Hematopoietic multipotent progenitor cell treated with erythropoietin and hydrocortisone succinate and interleukin-3 and kit ligand, for 8 days (in vitro differentiated cells): ENCODE data around the gene AMPD3.

Source experiments
- DNase-seq: peaks from one replicate; pipeline ENCODE4 v3.0.0-alpha.2; 2015

The AMPD3 gene

DNA sequence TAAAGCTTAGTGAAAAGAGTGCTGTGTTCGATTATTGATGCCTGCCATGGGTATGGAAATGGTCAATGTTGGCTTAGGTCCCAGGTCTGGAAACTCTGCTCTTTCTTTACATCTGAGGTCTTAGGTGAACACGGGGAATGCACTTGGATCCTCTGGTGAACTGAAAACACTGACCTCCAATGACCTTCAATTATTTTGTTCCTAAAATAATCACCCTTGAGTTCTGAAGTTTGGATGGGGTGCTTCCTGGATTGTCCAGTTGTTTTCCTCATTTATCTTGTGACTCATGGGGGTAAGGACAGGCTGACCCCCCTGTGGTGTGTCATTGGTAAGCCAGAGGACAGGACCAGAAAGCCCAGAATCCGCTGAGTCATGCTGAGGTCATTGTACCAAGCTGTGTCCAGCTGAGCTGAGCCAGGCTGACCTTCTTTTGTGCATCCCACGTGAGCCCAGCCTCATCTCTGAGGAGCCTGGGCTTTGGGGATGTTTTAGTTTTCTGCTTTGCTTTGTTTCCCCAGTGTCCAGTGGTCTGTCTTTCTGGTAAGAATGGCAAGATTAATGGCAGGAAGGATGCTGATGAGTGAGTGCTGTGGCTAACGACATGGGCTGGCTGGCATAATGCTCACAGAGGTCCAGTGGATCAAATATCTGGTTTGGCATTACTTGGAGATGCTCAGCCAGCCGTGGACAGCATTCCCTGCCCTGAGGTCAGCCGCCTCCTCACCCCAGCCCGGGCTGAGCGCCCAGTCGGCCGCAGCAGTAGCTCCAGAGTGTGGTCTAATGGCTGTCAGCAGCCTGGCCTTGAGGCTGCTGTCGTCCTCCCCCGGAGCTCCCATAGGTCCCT lies 35.6 kb downstream of the AMPD3 start:
- DNase-seq = no peak

DNA sequence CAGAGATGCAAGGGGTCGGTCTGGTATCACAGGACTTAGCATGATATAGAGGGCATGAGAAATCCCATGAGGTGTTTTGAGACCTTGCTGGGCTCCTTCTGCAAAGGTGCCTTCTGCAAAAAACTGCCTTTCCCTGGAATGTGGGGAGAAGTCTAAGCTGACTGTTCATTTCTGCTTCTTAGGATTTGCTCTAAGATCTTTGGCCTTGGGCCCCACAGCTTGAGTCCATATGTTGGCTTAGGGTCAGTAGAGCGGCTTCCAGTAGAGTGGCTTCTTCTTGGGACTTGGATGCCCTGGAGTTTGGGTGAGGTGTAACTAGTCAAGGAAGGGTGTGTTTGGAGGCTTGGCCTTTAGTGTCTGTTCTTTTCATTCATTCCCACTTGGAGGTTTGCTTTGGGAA lies 37.0 kb downstream of the AMPD3 start:
- DNase-seq = no peak

DNA sequence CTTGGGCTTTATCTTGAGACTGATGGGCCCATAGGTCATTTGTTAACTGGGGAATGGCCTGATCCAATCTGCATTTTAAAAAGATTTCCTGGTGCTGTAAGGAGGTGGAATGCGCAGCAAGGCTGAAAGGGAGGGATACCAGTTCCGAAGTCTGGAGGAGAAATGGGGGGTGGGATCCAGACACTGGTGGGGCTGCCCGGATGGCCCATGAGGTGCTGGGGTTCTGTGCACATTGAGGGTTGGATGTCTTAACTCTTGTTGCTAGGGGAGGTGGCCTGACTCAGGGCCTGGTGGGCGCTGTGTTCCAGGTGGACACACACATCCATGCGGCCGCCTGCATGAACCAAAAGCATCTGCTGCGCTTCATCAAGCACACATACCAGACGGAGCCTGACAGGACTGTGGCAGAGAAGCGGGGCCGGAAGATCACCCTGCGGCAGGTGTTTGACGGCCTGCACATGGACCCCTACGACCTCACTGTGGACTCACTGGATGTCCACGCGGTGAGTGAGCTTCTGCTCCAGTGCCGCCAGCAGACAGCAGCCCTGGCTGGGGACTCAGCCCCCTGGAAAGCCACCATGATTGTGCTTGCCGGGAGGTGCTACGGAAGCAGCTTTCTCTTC lies 38.1 kb downstream of the AMPD3 start:
- DNase-seq = no peak

DNA sequence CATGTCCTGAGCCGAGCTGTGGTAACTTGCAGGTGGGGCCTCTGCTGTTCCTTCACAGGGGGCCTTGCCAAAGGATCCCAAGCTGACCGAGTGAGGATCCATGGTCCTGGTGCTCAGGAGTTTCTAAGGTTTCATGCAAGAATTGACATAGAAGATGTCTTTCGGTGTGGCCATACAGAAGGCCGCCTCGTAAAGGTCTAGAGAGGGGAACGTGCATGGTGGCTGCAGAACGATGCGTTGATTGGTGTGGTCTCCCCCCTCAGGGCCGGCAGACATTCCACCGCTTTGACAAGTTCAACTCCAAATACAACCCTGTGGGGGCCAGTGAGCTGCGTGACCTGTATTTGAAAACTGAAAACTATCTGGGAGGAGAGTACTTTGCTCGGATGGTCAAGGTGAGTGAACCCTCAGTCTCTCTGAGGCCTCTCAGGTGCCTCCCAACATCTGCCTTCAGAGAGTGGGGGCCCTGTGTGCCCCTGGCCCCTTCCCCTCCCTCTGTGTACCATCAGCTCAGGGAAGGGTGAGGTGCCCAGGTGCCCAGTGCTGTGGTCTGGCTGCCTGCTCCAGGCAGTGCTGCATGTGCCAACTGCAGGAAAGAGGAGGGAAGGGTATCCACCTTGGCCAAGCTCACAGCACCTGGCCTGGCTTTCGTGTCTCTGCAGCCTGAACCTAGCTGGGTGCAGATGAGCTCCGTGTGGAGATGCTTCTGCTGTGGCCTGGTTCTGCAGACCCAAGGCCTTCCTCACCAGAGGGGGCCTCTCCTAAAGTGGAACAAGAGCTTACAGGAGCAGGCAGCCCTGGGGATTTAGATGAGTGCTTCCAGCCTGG lies 39.8 kb downstream of the AMPD3 start:
- no peak for DNase-seq

DNA sequence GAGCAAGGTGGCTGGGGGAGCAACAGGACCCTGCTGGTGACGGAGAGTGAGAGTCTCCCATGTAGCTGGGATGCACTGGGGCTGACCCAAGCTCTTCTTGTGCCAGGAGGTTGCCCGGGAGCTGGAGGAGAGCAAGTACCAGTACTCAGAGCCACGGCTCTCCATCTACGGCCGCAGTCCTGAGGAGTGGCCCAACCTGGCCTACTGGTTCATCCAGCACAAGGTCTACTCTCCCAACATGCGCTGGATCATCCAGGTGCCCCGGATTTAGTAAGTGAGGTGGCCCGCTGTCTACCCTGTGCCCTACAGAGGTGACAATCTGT lies 40.4 kb downstream of the AMPD3 start:
- DNase-seq = no peak

DNA sequence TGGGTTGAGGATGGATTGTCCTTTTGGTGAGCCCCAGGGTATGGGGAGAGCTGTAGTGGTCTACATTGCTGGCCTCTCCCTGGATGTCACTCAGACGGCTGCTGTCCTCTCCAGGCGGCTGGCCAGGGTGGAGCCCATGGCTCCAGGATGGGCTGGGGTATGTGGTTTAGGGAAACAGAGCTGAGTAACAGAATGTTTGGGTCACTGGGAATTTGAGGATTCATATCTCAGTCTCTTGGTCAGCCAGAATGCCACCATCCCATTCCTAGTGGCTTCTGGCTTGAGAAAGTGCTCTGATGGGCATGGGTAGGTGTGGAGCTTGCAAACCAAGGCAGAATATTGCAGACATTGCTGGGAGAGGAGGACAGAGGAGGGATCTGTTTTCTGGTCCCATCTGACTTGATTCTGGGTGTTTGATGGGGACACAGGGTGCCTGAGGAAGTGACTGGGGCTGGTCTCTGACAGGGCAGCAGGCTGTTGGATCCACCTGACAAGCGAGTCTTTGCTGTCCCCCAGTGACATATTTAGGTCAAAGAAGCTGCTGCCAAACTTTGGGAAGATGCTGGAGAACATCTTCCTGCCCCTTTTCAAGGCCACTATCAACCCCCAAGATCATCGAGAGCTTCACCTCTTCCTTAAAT lies 41.4 kb downstream of the AMPD3 start:
- DNase-seq = no peak

DNA sequence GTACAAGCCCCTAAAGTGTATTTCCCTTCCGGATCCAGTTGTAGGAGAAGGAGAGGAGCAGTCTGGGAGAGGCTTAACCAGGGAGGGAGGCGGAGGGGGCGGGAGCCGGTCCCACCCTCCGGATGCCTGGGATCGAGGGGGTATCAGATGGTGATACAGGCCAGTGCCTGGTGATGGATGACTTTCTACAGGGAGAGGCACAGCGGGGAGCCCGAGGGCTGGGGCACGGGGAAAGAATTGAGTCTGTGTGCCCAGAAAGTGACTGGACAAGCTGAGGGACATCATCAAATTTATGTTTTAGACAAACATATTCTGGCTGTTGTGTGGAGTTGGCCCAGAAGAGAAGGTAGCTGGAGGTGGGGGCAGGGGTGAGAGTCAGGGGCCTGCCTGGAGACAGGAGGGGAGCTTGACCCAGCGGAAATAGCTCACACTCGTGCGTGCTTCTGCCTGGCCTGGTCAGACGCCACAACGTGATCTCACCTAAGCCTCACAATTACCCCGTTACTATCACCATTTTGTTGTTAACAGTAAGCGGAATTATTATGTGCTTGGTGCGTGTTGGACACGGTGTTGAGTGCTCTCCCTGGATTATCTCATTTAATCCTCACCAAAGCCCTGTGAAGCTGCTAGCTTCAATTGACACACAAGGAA lies 42.4 kb downstream of the AMPD3 start:
- no peak for DNase-seq

DNA sequence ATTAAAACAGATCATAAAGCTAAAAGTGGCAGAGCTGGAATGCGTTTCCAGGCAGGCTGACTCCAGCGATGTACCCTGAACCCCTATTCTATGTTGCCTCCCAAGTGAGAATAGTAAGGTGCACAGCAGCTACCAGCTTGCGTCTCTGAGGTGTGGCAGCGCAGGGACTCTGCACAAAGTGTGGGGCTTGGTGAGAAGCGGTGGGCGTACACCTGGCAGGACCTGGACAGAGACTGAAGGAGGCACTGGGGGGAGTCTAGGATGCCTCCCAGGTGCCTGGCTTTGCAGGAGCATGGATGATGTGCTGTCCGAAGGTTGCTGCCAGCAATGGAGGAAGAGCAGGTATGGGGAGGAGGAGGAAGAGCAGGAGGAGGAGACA lies 42.9 kb downstream of the AMPD3 start:
- no peak for DNase-seq

DNA sequence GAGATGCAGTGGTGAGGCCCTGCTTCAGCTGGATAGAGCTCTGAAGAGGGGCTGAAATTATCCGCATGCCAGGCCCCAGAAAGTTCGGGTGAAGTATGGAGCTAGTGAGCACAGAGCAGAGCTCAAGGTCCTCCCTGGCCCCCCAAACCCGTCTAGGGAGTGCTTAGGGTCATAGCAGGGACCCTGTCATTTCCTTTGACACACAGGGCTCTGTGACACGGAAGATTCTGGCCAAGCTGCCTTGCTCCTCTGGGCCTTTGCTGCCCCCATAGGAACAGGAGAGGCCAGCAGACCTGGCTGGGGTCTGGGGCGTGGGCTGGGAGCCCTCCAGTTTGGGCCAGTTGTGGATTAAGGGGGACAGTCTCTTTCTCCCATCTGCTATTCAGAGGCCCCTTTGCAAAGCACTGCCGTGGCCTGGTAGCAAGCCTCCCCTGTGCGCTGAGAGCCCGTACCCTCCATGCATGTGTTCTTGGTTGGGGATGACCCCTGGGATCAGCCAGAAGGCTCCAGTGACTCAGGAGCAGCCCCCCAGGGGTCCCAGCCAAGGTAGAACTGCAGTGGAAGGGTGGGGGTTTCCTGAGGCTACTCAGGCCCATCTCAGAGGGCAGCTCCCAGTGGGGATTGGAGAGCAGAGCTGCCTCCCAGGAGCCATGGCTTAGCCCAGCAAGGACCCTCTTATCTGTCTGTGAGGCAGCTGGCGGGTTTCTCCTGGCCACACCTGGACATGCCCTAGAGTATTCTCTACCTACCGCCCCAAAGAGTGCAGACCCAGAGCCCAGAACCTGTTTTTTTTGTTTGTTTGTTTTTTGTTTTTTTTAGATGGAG lies 43.6 kb downstream of the AMPD3 start:
- DNase-seq = no peak

DNA sequence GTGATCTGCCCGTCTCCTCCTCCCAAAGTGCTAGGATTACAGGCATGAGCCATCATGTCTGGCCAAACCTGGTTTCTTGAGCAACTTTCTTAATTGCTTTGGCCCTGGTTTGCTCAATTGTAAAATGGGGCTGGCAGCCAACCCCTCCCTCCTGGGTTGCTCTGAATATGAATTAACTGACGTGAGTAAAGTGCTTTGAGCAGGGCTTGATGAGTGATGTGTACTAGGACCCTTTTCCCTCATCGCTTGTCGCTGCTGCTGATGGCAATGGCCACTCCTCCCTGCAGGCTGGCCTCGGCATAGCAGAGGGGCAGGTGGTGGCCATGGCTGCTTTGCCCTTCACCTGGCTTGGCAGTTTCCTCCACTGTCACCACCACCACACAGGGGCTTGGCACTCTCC lies 44.4 kb downstream of the AMPD3 start:
- DNase-seq = no peak

DNA sequence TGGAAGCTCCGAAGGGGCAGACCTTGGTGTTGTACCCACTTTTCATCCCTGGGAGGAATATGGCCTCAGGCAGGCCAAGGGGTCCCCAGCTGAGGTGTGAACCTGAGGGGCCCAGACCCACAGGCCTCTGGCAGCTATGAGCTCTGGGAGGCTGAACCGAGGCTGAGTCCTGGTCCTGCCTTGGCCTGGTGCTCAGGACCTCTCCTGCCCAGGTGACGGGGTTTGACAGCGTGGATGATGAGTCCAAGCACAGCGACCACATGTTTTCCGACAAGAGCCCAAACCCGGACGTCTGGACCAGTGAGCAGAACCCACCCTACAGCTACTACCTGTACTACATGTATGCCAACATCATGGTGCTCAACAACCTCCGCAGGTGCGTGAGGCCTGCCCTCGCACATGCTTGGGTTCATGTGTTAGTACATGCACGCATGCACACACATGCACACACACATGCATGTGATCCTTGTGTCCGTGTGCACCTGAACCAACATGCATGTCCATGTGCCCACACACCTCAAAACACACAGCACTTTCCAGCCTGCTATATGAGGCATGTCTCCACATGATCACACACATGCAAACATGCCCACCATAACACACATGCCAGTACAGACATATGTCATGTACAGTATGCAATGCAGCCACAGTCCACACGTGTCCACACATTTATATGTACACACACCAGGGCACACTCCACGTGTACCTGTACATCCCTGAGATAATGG lies 45.0 kb downstream of the AMPD3 start:
- DNase-seq = no peak

DNA sequence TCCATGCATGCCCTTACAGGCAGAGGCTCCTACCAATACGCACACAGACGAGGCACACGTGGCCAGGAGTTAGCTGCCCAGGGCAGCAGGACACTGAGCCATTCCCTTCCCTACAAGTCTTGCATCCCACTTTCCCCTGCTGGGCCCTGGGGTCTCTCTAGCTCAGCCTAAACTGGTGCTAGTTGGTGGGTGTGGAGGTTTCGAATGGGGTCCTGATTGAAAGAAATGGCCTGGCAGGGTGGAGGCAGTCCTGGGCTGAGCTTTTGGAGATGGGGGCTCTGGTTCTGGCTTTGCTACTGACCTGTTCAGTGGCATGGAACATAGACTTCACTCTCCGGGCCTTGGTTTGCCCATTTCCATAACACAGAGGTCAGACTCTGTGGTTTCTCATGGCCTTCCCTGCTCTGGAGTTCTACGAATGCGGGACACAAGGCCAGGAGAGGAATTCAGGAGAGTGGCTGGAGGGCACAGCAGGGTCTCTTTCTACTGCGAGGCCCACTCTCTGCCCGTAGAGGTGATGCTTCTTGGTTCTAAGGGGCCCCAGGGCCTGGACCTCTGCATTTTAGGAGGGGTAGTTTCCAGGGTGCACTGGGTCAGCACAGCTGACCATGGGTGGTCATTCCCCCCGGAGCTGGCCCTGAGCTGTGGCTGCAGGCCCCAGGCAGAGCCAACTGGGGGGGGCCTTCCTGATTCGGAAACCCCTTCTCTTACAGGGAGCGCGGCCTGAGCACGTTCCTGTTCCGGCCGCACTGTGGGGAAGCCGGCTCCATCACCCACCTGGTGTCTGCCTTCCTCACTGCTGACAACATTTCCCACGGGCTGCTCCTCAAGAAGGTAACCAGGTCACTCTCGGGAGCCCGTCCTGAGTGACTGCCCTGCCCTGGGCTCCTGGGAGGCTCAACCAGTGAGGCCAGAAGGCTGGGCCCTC lies 46.0 kb downstream of the AMPD3 start:
- DNase-seq = no peak

DNA sequence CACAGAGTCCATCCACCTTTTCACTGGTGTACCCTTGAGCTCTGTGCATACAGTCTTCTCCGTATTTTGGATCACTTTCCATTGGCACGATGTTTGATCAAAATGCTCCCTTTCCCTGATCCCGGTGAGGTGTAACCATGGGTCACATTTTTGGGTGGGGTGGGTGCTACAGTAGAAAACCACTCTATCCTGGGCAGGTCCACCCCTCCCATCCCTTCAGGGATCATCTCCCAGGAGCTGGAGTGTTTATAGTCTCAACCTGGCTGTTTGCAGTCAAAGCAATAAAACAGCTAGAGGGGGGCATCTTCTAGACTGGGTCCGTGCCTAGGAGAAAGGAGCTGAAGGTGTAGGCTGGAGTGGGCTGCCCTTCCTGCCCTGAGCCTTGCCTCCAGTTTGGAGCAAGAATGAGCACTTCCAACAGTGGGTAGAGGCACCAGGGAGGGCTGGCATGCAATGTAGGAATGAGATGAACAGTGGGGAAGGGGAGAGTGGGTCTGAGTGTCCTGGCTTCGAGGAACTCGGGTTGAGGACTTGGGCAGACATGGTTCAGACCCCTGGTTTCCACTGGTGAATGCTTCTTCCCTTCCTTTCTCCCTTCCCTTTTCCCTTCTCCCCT lies 47.1 kb downstream of the AMPD3 start:
- DNase-seq = no peak

DNA sequence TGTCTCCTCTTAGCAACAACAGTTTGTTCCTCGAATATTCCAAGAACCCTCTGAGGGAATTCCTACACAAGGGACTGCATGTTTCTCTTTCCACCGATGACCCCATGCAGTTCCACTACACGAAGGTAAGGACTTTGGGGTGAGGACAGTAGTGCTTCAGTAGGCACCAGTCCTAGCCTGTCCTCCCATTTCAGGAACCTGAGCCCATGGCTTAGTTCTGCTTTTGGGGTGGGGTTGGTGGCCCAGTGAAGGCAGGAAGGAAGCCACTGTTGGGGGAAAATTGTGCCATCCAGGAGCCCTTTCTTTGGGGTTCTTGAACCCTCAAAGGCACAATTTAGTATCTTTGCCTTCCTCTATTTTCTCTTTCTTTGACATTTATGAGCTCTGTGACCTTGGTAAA lies 47.7 kb downstream of the AMPD3 start:
- no peak for DNase-seq

DNA sequence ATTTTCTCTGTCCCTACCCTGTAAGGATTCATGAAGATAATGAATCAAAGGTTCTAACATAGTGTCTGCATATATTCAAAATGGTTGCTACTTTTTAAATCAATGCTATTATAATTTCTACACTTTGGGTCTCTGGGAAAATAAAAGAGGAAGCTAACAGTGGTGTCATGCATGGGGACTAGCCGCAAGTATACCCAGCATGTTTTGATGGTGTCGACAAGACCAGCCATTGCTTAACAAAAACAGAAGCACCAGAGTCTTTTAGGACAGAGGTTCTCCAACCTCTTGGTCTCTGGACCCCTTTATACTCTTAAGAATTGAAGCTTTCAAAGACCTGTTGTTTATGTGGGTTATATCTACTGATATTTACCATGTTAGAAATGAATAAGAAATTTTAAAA lies 48.2 kb downstream of the AMPD3 start:
- DNase-seq = no peak

DNA sequence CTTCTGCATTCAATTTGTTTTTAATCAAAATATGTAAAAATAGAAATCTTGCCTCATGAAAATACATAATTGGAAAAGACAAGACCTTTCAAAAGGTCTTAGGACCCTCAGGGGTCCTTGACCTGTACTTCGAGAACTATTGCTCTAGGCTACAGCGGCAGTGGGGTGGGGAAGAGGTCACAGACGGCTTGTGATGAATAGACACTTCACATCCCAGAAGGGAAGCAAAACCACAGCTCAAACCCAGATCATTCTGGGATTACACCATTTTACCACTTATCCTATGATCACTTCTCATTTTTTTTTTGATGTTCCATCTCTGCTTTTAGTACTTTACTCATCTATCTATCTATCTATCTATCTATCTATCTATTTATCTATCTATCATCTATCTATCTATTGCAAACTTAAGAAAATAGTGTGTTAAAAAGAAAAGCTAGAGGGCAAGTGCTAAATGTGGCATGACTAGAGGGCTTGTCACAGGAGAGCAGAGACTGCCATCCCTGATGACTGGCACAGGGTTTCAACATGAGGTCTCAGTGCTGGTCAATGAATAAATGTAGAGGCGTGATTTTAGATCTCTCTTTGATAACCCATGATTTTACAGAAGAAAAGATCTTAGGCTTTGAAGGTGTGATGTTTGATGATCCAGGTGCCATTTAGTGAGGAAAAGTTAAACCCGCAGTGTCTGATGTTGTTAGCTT lies 48.9 kb downstream of the AMPD3 start:
- no peak for DNase-seq

DNA sequence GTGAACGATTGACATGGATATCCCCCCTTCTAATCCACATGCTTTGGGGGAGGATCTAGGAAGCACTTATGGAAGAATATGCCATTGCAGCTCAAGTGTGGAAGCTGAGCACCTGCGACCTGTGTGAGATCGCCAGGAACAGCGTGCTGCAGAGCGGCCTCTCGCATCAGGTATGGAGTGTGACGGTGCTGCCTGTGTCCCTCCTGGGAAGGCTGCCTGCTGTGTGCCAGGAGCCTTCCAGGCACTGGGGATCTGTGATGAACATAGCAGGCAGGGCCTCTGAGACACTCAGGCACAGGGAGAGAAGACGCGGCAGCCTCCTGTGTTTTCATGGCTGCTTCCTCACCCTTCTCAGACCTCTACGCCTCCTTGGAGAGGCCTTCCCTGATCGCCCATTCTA lies 49.4 kb downstream of the AMPD3 start:
- DNase-seq = no peak

DNA sequence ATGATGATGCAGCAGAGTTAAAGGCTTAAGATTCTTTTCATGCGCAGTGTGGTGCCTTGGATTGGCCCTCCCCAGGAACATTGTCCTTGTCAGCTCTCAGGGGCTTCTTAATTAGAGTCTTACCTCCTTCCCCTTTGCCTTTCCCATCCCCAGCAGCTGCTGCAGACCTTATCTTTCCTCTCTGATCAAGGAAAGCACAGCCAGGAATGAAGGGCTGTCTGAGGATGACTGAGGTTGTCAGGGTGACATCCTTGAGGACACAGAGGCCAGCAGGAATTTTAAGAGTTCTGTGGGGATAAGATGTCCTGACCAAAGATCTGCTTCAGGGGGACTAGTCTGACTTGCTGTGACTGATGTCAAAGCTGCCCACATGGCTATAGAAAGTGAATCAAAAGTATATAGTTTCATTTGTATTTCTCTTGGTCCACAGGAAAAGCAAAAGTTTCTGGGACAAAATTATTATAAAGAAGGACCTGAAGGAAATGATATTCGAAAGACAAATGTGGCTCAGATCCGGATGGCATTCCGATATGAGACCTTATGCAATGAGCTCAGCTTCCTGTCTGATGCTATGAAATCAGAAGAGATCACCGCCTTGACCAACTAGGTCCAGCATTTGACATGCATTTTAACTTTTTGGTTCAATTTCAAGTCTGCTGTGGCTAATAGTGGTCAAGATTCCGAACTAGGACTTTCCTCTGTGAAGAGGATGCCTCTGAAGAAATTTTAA lies 50.4 kb downstream of the AMPD3 start:
- DNase-seq = no peak
